ENCODE measurements around the gene TXNRD2.

The TXNRD2 gene

DNA sequence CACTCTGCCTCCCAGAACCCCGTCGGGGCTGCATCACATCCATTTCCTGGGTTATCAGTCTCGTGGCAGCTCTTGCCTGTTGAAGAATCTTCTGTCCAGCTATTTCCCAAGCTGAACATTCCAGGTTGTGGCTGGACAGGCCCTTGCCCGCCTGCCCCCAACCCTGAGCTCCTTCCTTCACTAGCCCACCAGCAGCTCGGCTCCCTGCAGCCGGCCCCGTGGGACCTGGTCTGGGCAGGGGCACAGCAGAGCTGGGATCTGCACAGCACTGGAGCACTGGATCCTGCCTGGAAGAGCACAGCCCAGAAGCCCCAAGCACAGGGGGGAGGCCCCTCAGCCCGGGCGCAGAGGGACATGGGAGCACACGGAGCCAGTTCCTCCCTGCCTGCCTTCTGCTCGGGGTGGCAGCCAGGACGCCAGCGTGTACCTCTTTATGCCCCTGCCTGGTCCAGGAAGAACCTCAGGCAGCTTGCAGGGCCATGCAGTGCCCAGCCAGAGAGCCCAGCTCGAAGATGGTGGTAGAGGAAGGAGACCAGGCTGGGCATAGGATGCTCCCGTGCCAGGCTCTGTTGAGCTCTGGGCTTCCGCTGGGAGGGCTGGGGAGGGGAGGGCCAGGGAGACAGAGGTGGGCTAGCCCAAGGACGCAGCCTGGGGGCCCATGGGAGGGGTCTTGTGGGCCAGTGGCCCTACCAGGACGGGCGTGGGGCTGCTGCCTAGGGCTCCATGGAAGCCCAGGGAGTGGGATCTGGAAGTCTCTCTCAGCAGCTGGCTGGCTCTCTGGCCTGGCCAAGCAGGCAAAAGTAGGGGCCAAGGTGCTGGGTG, 70.4 kb downstream of the TXNRD2 start:
- H3K4me3 ChIP-seq (ENCODE audit: low read depth, low read length): no peak overlapping the region
- TF ChIP-seq, protein P1, sequence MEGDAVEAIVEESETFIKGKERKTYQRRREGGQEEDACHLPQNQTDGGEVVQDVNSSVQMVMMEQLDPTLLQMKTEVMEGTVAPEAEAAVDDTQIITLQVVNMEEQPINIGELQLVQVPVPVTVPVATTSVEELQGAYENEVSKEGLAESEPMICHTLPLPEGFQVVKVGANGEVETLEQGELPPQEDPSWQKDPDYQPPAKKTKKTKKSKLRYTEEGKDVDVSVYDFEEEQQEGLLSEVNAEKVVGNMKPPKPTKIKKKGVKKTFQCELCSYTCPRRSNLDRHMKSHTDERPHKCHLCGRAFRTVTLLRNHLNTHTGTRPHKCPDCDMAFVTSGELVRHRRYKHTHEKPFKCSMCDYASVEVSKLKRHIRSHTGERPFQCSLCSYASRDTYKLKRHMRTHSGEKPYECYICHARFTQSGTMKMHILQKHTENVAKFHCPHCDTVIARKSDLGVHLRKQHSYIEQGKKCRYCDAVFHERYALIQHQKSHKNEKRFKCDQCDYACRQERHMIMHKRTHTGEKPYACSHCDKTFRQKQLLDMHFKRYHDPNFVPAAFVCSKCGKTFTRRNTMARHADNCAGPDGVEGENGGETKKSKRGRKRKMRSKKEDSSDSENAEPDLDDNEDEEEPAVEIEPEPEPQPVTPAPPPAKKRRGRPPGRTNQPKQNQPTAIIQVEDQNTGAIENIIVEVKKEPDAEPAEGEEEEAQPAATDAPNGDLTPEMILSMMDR (IDR thresholded peaks at IDR 0.05; ENCODE audit: borderline replicate concordance, insufficient read depth, low read depth, low read length): no peak

DNA sequence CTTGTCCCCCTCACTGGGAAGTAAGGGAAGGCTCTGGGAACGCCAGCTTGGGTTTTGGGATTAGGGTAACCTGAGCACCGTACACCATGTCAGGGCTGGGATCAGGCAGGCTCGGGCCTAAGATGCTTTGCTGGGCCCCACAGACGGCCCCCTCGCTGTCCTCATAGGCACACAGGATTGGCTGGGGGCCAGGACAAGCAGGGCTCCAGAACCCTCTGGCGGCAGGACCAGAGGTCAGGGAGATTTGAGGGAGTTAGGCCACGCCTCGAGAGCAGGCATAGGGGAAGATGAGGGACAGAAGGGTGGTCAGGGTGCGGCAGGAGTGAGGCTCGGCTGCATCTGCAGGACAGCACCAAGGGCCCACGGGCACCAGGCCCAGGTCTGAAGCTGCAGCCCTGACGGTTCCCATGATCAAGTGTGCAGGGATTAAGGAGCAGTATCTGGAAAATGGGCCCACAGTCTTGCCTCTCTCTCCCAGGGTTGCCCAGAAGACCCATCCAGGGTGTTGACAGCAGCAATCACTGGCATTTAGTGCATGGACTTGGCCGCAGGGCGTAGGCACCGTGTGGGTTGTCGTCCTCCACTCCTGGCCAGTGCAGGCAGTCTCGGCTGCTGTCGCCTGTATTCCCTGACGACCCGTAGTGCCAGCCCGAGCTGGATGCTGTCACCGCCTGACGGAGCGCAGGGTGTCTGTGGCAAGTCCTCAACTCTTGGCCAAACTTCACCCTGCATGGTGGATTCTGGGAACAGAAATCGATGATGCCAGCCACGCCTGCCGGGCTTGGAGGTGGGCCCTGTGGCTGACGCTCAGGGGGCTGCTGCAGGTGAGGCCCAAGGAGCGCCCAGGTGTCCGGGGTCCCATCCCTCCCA, 71.2 kb downstream of the TXNRD2 start:
- TF ChIP-seq, protein P1 (IDR thresholded peaks at IDR 0.05; ENCODE audit: borderline replicate concordance, insufficient read depth, low read depth, low read length): no peak
- no peak overlapping the region for H3K4me3 ChIP-seq (ENCODE audit: low read depth, low read length)

DNA sequence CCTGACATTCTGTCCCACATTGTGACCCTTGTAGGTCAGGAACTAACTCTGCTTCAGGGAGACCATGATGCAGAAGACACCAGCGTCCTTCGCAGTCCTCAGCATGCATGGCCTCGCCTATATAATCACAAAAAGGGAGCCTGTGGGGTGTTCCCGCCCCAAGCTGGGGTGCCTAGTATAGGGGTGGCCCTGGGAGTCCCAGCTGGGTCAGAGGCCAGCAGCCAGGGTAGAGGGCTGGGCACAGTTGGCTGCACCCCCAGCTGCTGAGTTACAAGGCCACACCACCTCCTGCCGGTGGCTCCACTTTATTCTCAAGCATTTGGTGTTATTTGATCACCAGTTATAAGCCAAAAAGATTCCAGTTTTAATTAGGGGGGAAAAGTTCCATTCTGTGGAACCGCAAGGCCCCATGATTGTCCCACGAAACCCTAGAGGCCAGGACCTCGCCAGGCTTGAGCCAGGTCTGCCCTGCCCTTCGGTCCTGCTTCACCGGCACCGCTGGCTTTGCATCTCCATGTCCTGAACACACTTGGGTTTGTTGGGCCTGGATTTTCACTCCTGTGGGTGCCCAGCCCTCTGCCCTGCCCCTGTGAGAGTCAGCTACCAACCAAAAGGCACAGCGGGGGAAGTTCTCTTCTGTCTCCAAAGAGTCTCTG, 72.0 kb downstream of the TXNRD2 start:
- TF ChIP-seq, protein P1 (IDR thresholded peaks at IDR 0.05; ENCODE audit: borderline replicate concordance, insufficient read depth, low read depth, low read length): no peak
- H3K4me3 ChIP-seq (ENCODE audit: low read depth, low read length): no peak overlapping the region

DNA sequence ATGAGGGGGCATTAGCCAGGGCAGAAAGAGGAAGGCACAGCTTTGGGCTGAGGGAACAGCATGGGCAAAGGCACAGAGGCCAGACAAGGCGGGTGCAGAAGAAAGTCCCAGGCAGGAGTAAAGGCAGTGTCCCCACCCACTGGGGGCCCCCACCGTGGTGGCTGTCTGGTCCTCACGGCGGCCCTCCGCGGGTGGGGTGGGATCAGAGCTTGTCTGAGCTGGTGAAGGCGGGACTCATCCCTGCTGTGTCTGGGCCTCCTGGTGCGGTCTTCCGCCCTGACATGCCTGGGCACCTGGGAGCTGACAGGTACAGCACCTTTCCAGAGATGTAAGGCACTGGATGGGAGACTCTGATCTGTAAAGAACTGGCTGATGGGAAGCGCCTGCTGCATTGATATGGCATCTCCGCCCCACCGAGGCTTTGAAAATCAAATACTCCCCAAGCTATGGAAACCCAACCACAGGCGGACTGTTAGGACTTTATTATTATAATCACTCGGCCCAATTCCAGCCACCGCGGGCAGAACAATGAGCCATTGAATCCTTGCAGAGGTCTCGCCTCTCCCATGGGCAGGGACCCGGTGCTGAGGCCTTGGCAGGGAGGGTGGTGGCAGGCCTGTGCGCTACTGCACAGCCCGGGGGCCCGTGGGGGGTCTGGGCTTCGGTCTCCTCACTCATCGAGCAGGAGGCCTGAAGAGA, 72.7 kb downstream of the TXNRD2 start:
- H3K4me3 ChIP-seq (ENCODE audit: low read depth, low read length): no peak overlapping the region
- TF ChIP-seq, protein P1 (IDR thresholded peaks at IDR 0.05; ENCODE audit: borderline replicate concordance, insufficient read depth, low read depth, low read length): no peak

DNA sequence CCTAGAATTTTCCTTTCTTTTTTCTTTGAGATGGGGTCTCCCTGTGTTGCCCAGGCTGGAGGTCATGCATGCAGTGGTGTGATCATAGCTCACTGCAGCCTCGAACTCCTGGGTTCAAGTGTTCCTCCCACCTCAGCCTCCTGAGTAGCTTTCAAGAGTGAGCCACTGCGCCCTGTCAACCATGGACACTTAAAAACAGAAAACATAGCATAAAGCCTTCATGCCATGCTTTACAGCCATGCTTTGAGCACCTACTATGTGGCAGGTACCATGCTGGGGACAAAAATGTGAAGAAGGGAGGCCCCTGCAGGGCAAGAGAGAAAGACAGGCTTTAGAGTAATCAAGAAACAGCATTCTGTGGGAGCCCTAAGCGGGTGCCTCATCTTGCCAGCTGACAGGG, 73.3 kb downstream of the TXNRD2 start:
- H3K4me3 ChIP-seq (ENCODE audit: low read depth, low read length): no peak overlapping the region
- TF ChIP-seq, protein P1 (IDR thresholded peaks at IDR 0.05; ENCODE audit: borderline replicate concordance, insufficient read depth, low read depth, low read length): no peak

DNA sequence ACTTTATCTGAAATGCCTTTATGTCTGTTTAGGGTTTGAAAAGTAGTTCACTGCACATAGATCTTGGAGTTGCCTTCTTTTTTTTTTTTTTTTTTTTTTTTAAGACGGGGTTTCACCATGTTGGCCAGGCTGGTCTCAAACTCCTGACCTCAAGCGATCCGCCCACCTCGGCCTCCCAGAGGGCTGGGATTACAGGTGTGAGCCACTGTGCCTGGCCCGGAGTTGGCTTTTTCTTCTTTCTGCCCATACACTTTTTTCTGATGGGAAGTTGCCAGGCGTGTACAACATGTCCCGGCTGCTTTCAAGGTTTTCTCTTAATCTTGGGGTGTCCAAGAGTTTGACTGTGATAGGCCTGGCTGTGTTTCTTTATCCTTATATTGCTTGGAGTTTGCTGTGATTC, 74.0 kb downstream of the TXNRD2 start:
- H3K4me3 ChIP-seq (ENCODE audit: low read depth, low read length): no peak overlapping the region
- TF ChIP-seq, protein P1 (IDR thresholded peaks at IDR 0.05; ENCODE audit: borderline replicate concordance, insufficient read depth, low read depth, low read length): no peak
